Endometrium (tissue), 2 donors: ENCODE data around the gene GNAT3.

ENCODE experiments used
- FAIRE-seq: peaks from 2 replicates; lab custom pipeline; 2012; peaks lifted over from hg19 to GRCh38; lab: Jason Lieb, UNC
- donor health status: control.
- donor health status: control.

The GNAT3 gene

DNA sequence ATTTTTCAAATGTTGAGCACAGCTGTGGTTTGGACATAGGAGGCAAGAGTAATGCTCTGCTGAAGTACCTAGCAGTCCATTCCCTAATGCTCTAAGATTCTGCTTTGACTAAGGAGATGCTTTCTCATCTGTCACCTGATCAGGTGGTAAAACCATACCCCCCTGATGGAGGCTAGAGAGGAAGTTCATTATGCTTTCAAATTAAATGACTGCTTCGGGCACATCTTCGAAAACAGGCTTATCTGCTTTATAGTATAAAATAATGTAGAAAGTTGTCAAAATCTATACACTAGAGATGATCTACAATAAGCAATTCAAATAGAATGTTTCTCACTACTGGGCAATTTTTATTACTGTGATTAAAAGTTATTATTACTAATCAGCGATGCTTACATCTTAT lies at the start of gene GNAT3:
GNAT3 (minus strand) TSS at position 101 of the 400 bp plus-strand sequence. CDS start 138 bp downstream, outside the sequence.
- no peak for FAIRE-seq

GRCh38 chr7:80558116-80558515 lies 46.3 kb upstream of the GNAT3 start:
- FAIRE-seq: no peak

- no peak for FAIRE-seq
These were observed 40.3 kb upstream of the GNAT3 start for GRCh38 chr7:80552031-80552694.

DNA sequence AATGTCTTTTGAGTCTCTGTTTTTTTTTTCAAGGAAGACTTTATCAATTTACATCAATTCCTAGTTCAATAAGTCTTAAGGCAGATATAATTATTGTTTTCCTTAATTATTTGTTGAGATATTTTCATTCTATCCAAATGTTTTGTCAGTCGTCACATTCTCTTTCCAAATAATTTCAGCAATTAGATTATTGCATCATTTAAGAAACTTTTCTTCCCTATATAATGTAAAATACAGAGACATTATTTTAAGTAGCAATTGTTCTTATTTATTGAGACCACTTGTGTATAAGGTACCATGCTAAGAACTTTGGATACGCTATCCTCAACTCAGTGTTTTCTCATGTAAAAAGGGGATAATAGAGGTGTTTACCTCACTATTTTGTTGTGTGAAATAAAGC lies 38.1 kb upstream of the GNAT3 start:
- no peak for FAIRE-seq

- FAIRE-seq: no peak
These were observed 37.1 kb upstream of the GNAT3 start for GRCh38 chr7:80548840-80549530.

GRCh38 chr7:80542398-80542797 lies 30.5 kb upstream of the GNAT3 start:
- no peak for FAIRE-seq

DNA sequence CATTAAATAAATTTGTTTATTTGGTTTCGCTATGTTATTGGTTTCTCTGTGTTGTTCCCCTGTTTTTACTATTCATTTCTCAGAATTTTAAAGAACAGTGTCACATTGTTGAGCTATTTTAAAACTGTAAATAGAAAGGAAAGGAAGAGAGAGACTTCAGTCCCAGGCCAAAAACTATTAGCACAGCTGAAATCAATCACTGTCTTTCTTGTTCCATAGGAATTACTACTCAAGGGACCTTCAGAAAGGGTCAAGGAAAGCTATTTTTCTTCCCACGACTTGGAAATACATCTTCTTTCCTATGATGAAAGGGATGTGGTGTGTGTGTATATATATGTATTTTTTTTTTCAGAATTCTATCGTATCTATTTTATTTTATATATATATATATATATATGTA lies 29.0 kb upstream of the GNAT3 start:
- no peak for FAIRE-seq

- FAIRE-seq: no peak
These were observed 25.2 kb upstream of the GNAT3 start for GRCh38 chr7:80537091-80537490.

- no peak for FAIRE-seq
These were observed 24.6 kb upstream of the GNAT3 start for GRCh38 chr7:80536426-80536825.

DNA sequence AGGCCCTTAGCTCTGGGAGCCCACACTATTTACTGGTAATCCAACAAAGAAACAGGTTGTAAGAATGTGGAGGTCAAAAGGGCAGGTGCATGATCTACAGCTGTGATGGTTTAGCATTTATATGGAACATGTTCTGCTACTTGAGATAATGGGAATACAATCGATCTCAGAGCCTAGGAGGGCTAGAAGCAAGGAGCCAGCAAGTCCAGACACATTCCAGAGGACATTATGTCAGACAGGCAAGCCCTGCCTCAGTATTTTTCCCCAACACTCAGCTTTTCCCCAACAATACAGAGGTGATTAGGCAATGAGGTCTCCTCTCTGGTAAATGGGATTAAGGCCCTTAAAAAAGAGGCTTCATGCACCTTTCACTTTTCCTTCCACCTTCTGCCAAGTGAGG lies 21.4 kb upstream of the GNAT3 start:
- no peak for FAIRE-seq

- no peak for FAIRE-seq
These were observed 20.3 kb upstream of the GNAT3 start for GRCh38 chr7:80532153-80532552.

DNA sequence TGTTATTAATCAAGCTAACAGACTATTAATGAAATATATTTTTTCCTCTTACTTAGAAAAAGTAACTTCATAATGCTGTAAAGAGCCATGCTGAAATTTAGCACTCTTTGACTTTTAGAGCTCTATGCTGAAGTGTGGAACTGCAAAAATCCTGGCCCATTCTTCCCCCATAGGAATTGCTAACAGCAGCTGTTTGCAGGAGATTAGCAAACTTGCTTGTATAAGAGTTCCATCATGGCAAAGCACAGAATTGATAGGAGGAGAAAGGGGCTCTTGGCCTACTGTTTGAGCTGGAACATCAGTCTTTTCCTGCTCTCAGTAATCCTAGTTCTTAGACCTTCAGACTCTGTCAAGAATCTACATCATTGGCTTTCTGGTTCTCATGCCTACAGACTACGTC lies 18.3 kb upstream of the GNAT3 start:
- no peak for FAIRE-seq

DNA sequence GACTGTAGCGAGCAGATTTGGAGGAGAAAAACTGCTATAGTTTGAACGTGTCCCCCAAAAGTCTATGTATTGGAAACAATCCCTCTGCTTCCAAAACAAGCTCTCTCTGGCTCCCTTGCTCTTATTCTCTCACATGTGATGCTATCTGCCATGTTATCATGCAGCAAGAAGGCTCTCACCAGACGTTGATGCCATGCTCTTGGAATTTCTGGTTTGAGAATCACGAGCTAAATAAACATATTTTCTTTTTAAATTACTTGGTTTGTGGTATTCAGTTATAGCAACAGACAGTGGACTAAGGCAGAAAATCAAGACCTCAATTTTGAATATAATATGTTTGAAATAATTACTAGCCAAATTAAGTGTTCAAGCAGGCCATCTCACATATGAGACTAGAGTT lies 17.5 kb upstream of the GNAT3 start:
- FAIRE-seq: no peak

DNA sequence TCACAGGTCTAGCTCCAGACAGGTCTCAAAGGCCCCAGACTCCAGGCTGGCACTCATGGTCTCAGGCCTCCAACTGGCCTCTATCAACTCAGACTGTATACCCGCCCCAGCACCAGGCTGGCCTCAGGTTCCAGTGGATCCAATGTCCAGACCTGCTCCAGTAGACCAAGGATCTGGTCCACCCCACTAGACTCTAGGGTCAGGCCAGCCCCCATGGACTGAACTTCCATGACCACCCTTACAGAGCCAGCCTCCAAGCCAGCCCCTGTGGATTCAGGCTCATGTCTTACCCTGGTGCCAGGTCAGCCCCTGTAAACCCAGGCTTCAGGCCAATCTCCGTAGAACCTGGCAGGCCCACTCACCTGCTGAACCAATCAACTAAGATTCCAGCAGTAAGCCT lies 16.8 kb upstream of the GNAT3 start:
- no peak for FAIRE-seq

GRCh38 chr7:80526472-80526871 lies 14.6 kb upstream of the GNAT3 start:
- no peak for FAIRE-seq

- FAIRE-seq: no peak
These were observed 12.8 kb upstream of the GNAT3 start for GRCh38 chr7:80524693-80525092.

DNA sequence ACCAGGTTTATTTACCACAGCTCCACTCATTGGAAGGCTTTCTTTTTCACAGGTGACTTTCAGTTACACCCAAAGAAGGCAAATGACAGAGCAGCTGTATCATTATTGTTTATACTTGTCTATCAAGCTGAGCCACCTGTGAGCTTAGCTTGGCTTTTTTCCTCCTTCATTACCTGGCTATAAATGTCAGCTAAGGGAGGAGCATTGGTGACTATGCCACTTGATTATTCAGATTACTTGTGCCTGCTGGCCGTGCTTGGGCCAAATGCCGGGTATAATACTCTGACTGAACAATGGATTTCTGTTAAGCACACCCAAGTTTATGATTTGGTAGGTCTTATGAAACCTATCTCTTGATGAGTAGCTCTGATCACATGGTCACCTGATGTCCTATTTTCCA lies 9.9 kb upstream of the GNAT3 start:
- no peak for FAIRE-seq

DNA sequence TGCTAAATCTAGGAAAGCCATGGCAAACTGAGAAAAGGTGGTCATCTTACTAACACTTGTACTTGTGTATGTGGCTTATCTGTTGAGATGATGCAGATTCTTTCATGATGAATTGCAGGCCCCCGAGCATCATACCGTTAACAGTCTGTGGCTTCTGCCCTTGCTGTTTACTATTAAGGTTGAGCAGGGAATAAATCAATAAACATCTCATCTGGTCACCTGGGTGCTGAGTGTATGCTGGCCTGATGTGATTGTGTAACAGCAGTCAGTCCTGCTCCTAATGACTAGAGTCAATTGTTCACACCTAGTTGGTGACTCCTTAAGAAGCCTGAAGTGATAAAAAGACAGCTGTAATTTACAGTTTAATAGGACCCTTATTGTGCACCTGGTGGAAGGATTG lies 8.3 kb upstream of the GNAT3 start:
- no peak for FAIRE-seq

- no peak for FAIRE-seq
These were observed 5.5 kb upstream of the GNAT3 start for GRCh38 chr7:80517282-80517747.

- FAIRE-seq: no peak
These were observed 3.4 kb upstream of the GNAT3 start for GRCh38 chr7:80515298-80515697.

GRCh38 chr7:80510021-80510420 lies 1.8 kb downstream of the GNAT3 start:
- FAIRE-seq: no peak

GRCh38 chr7:80508440-80508839 lies 3.4 kb downstream of the GNAT3 start:
- FAIRE-seq: peak; percentile 68

GRCh38 chr7:80505900-80506500 lies 5.9 kb downstream of the GNAT3 start:
- no peak for FAIRE-seq

- no peak for FAIRE-seq
These were observed 11.5 kb downstream of the GNAT3 start for GRCh38 chr7:80500325-80500724.
